NOMO-1 treated with DMSO at 0.1 percent for 48 hours (cell line): ENCODE measurements around the gene SLC37A4.
"Not testable (repeated sequence)": the region's sequence is repeated elsewhere in the genome, so short reads cannot be mapped to it uniquely, and the experiment has no call there.

Experiments used
- DNase-seq: peaks from one replicate; lab custom pipeline; 2025; ENCODE audit not compliant: unreplicated experiment; lab: John Stamatoyannopoulos, UW

SLC37A4 gene

DNA sequence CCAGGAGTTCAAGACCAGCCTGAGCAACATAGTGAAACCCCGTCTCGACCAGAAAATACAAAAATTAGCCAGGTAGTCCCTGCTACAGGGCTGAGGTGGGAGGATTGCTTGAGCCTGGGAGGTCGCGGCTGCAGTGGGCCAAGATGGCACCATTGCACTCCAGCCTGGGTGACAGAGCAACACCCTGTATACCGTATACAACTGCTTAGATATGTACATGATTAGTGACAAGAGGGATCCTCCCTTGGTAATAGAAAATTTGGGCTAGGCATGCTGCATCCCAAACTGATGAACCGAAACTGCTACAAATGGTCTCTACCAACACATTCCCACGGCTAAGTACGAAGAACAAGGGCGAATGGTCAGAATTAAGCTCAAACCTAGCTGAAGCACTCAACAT is 12.2 kb upstream of the SLC37A4 start:
- no peak for DNase-seq

DNA sequence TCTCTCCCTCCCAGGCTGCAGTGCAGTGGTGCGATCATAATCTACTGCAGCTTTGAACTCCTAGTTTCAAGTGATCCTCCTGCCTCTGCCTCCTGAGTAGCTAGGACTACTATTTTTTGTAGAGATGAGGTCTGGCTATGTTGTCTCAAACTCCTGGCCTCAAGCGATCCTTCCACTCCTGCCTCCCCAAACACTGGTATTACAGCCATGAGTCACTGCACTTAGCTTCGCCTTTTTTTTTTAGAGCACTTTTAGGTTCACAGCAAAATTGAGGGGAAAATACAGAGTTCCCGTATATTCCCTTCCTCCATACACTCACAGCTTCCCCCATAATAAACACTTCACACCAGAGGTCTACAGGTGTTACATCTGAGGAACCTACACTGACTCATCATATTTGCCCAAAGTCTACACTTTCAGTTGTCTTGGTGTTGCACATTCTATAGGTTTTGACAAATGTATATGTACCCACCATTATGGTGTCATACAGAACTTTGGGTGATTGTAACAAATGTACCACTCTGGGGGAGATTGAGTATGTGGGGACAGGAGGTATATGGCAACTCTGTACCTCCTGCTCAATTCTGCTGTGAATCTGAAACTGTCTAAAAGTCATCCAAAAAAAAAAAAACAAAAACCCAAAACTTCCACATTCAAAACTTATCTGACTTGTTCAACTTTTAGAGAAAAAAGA is 11.3 kb upstream of the SLC37A4 start:
- DNase-seq = no peak

DNA sequence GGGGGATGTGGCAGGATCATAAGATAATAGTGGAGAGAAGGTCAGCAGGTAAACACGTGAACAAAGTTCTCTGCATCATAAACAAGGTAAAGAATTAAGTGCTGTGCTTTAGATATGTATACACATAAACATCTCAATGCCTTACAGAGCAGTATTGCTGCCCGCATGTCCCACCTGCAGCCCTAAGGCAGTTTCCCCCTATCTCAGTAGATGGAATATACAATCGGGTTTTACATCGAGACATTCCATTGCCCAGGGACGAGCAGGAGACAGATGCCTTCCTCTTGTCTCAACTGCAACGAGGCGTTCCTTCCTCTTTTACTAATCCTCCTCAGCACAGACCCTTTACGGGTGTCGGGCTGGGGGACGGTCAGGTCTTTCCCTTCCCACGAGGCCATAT is 8.8 kb upstream of the SLC37A4 start:
- DNase-seq = not testable (repeated sequence)

DNA sequence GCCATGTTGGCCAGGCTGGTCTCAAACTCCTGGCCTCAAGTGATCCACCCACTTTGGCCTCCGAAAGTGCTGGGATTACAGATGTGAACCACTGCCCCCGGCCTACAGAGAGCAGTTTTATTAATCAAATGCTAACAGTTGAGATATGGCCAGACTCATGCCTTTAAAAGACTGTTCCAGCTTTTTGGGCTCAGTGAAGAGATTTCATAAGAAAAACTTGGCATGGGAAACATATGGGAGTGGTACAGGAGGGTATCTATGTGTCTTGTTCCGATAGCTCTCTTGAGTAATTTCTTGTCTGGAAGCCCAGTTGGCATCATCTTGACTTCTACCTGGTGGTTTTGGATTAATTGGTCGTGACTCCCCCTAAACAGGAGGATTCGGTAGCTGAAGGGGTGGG is 8.2 kb upstream of the SLC37A4 start:
- DNase-seq = no peak

DNA sequence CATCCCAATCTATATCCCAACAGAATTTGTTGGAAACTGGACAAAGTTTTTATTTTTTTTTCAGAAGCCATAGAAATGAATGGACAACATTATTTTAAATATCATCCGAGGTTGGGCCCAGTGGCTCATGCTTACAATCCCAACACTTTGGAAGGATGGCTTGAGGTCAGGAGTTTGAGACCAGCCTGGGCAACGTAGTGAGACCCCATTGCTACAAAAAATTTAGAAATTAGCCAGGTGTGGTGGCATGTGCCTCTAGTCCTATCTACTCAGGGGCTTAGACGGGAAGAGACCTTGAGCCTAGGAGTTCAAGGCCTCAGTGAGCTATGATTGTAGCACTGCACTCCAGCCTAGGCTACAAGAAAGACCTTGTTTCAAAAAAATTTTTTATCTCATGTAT is 4.1 kb upstream of the SLC37A4 start:
- DNase-seq = no peak

DNA sequence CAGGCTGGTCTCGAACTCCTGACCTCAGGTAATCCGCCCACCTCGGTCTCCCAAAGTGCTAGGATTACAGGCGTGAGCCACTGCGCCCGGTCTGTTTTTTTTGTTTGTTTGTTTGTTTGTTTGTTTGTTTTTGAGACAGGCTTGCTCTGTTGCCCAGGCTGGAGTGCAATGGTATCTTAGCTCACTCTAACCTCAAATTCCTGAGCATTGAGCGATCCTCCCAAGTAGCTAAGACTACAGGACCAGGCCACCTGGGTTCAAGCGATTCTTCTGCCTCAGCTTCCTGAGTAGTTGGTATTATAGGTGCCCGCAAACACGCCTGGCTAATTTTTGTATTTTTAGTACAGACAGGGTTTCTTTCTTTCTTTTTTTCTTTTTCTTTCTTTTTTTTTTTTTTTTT is 2.7 kb upstream of the SLC37A4 start:
- not testable (repeated sequence) for DNase-seq

DNA sequence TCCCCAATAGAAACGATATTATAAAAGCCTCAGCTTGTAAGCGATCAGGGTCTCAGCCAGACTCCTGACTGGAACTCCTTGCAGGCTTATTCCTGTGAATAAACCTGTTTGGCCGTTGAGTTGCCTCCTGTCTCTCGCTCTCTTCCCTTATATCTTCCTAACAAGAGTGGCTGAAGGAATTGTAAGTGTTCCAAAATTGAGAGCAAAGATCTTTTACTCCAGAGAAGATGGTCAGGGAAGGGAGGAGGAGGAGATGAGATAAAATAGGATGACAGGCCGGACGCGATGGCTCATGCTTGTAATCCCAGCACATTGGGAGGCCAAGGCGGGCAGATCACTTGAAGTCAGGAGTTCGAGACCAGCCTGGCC is 1.2 kb upstream of the SLC37A4 start:
- DNase-seq = no peak

DNA sequence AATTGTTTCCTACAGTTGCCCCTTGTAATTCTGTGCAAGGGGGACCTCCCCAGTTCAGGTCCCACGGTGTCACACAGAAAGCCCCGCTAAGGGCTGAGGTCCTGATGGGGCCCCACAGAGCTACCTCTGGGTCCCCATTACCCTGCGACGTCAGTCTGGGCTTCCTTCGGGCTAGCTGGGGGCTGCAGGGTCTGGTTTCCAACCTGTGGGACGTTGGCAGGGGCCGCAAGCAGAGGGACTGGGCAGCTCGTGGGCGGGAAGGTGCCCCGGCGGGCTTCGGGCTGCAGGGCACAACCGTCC is 698 bp downstream of the SLC37A4 start:
- DNase-seq = no peak

DNA sequence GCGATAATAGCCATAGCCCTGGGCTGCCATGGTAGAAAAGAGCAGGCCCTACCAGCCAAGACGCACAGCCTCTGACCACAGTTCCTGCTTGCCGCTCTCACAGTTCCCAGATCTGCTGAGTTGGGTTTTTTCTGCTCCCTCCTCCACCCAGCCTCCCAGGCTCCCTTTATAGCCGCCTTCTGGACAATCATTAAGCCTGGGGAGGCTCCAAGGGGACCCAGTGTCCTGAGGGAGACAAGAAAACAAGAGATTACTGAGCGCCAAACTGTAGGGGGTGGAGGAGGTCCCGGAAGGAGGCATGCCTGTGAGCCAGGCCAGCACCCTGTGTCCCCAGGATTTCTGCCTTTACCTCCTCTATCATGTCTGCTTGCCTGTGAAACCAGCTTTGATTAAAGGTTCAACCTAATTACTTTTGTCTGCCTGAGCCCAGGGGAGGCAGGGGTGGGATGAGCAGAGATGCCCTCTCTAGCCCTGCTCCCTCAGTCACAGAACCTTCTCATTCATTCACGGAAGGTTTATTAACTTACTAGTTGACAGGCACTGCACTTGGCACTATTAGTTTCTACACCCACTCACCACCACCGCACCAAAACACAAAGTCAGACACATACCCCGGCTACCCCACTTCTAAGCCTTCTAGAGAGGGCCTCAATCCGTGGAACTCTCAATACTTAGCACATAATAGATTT is 1.2 kb downstream of the SLC37A4 start:
- DNase-seq = no peak

DNA sequence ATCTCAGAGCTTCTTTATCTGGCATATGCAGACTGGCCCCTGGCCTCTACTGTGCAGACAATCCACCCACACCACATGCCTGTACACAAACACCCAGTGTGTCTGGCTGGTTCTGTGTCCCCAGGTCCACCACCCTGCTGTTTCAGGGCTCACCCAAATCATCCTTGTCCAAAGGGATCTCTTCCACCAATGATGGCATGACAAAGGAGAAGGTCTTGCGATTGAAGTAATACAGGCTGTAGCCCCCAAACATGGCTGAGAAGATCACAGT is 1.7 kb downstream of the SLC37A4 start:
- no peak for DNase-seq

DNA sequence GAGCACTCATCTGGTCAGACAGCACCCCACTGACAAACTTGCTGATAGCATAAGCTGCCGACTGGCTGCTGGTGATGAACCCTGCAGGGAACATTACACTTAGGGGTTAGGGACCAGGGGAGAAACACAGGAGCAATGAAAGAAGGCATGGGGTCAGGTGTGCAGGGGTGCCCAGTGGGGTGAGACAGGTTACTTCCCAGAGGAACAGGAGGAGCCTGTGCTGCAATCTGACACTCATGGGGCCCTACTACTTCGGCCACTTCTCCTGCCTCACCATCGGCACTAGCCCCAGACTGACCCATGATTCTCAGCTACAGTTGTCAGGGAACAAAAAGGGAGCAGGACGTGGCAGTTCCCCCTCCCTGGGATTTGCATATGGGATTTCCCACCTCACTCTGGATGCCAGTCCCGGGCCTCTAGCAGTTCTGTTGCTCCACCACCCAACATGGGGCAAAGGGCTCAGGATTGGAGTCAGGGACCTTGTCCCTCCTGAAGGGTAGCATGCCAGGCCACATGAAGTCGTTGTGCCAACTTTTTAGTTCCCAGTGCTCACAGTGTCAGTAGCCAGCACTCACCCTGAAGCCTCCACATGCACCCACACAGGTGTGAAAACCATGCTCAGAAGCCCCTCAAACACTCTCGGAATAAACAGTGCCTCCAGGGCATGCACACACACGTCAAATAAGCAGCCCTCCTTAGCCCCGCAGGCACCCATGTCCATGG is 2.2 kb downstream of the SLC37A4 start:
- DNase-seq = no peak

DNA sequence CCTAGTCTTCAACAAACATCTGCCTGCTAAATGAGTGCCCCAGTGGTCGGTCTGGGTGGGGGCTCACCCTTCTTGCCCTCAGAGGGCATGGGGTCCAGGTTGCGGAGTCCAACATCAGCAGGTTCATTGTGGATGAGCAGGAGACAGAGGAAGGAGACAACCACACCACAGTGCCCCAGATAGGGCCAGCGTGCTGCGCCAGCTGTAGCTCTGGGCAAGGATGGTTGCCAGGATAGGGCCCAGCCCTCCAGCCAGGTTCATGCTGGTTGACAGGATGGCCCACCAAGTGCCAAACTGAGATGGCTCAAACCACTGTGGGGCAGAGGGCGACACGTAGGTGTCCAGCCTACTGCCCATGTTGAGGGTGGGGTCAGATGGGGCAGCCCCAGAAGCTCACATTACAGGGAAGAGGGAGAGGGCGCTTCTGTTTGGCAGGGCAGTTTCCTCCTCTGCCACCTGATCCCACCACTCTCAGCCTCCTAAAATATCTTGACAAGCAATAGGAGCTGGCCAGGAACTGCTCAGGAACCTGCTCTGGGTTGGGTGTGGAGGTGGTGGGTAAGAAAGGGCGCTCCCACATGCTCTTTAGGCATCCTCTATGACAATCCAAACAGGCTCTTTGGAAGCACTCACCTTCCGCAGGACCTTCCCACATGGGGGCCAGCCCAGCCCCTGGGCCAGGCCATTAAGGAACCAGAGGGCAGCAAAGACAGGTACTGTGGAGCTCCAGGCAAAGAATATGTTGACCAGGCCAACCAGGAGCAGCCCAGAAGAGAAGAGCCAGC is 2.9 kb downstream of the SLC37A4 start:
- no peak for DNase-seq

DNA sequence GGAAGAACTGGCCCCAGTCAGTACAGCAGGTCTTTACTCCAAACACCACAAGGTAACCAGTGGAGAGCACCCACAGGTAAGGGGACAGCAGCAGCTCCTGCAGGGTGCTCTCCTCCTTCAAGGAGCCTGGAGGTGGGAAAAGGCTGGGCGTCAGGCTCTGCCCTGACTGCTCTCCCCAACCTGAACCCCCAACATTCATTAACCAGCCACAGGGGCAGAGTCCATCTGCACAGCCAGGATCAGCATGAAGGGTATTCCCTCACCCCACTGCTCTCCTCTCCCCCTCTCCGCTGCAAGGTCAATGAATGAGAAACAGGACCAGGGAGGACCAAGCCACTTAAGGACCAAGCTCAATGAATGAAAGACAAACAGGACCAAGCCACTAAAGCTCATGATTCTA is 3.7 kb downstream of the SLC37A4 start:
- no peak for DNase-seq

DNA sequence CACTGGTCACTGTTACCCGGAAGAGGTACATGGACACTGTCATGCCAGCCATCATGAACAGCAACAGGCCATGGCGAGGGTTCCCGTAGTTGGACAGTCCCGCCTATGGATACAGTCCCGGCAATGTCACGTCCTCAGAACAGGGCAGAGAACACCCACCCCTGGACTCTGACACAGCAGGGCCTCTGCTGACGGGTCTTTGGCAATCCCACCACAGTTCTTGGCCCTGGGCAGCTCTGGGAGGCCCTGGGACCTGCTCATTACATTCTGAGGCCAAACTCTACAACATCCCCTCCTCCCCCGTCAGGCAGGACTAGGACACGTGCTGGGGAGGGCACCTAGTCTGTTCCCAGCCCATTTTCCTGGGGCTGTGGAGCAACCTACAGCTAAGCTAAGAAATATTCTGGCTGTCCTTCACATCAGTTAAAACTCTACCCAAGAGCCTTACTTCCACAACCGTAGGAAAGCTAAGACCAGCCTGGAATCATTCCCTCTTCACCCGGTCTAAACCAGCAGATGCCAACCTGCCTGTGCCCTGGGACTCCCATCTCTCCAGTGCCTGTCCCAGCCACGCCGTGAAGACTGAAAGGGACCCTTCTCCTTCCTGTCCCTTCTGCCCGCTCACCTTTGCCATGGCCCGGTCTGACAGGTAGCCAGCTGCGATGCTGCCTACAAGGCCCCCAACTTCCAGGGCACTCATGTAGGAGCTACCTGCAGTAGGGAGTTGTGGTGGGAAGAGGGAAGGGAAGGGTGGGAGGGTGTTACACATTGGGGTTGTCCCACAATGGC is 4.5 kb downstream of the SLC37A4 start:
- DNase-seq = no peak

DNA sequence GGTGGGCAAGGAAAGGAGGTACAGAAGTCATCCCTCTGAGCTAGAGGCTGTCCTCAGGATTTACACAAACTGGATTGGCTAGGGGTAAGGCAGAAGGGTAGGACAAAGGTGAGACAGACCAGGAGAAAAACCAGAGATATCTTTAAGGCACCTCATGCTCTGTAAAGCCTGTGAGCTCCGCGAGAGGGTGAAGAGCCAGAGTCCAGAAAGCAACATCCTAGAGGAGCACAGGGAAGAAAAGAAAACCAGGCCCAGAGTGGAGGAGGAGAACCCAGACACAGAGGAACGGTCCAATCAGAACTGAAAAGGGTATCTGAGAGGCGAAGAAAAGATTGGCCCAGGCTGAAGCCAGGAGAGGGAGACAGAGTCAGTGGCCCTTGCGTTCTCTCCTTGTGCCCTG is 5.1 kb downstream of the SLC37A4 start:
- no peak for DNase-seq

DNA sequence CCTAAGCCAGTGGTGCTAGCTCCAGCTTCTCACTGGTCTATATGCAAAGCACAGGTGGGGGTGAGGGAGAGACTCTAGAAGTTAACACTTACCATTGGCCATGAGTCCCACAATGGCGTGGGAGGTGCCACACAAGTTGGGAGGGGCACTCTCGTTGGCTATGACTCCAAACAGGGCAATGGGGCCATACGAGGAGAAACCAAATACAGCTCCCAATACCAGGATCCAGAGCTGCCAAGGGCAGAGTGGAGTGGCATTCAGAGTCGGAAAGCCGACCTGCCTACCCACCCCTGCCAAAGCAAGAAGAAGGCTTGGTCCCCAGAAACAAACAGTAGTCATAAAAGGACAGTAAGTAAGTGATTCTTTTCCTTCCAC is 5.6 kb downstream of the SLC37A4 start:
- DNase-seq = no peak

DNA sequence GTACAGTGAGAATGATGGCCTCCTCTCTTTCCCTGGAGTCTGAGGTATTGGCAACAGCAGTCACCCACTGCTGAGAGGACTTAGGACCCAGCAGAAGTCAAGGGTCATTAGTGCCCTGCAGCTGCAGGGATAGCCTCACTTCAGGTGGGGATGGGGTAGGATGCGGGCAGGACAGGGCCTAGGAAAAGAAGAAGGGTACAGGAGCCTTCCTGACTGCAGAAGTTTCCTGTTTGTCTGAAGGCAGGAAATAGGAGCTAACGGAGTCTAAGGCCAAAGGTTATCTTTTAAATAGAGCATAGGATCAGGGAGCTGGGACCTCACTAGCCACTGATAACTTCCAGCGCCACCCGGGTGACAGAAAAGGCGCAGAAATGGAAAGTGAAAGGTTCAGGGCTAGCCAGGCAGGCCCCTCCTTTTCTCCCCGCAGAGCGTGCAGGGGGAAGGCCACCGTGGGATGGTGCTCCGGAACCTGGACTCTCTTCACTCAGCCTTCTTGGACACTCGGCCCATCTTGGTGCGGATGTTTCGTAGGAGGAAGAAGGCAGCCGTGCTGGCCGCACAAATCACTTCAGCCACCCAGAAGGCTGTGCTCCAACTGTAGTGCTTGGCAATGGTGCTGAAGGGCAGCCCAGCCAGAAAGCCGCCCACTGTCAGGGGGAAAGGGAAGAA is 6.1 kb downstream of the SLC37A4 start:
- DNase-seq = no peak

DNA sequence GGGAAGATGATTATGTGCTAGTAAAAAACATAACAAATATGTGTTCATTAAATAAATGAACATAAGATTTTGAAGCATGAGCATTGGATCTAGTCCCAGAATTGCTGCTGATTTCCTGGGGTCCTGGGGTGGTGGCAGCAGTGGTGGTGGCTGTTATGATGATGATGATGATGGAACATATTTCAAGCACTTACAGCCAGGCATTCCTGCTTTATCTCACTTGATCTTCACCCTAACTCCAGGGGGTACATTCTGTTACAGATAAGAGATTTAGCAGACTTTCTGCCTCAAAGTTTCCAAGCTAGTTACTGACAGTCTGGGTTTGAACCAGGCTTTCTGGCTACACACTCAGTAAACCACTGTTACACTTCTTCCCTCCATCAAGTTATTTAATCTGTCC is 6.9 kb downstream of the SLC37A4 start:
- DNase-seq = no peak

DNA sequence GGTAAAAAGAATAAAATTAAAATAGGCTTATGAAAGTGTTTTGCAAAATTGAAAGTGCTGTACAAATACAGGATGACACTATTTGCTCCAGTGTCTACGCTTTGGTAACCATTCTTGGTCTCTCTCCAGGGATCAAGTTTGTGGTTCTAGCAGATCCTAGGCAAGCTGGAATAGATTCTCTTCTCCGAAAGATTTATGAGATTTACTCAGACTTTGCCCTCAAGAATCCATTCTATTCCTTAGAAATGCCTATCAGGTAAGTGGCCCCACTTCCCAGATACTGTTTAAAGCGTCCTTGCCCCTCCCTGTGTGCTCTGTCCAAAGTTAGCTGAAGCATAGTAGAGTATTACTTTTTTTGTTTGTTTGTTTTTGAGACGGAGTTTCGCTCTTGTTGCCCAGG is 9.0 kb downstream of the SLC37A4 start:
- DNase-seq = no peak

DNA sequence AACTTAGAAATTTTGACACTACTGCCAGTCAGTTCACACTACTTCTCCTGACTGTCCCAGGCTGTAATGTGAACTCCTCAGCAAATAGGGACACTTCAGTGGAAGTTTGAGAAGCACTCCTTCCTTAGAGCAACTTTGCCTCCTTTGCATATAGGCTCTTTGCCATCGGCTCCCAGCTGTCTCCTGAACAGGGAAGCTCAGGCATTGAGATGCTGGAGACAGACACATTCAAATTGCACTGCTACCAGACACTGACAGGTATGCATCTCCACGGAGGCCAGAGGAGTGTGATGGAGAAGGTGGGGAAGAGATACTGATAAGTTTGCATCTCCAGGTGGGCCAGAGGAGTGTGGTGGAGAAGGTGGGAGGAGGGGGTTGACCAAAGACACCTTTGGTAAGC is 10.7 kb downstream of the SLC37A4 start:
- no peak for DNase-seq
